Progenitor cell of endocrine pancreas (in vitro differentiated cells): ENCODE data around the gene CD96. TPM values are rescaled to one million over a fixed set of nuclear protein-coding genes. Genes with fewer than 3 reads are reported as not detected.

Experiments
- DNase-seq: peaks from one replicate; pipeline ENCODE4 v3.0.0; 2021; ENCODE audit warnings: low spot score; ENCODE audit not compliant: unreplicated experiment
- H3K27ac Mint-ChIP-seq: 2 replicates; pipeline ENCODE4 v1.8.0; 2021; ENCODE audit warnings: mild to moderate bottlenecking, moderate library complexity, mixed read lengths
- H3K27me3 Mint-ChIP-seq: 2 replicates; pipeline ENCODE4 v1.8.0; 2021; ENCODE audit warnings: mixed read lengths
- H3K36me3 Mint-ChIP-seq: 2 replicates; pipeline ENCODE4 v1.8.0; 2022; ENCODE audit warnings: mixed read lengths; ENCODE audit not compliant: insufficient read depth
- H3K4me1 Mint-ChIP-seq: 2 replicates; pipeline ENCODE4 v1.8.0; 2021; ENCODE audit warnings: low read depth, mixed read lengths
- H3K4me3 Mint-ChIP-seq: 2 replicates; pipeline ENCODE4 v1.8.0; 2021; ENCODE audit warnings: low read depth, mild to moderate bottlenecking, moderate library complexity, mixed read lengths
- H3K9me3 Mint-ChIP-seq: 2 replicates; pipeline ENCODE4 v1.8.0; 2021; ENCODE audit warnings: low read depth, mixed read lengths
- CTCF ChIP-seq: fragments of 200-600 bp; sonication (generic); IDR thresholded peaks from one replicate; pipeline ENCODE4 v1.5.0; 2021; ENCODE audit warnings: antibody characterized with exemption, mild to moderate bottlenecking; ENCODE audit not compliant: unreplicated experiment
- total RNA-seq: library from RNA; stranded (reverse); gene quantifications from 2 replicates; pipeline ENCODE4 v1.2.1, GENCODE V29; 2021

Gene CD96
- total RNA-seq, 1 donor from 2014 or later, result not detected

GRCh38 chr3:111605018-111605417, 63.0 kb downstream of the CD96 start:
- Mint-ChIP-seq H3K27ac (no peak overlapping the region), H3K27me3 (peaks cover 32% of the 10 kb centered on the region)

GRCh38 chr3:111605493-111605892, 63.5 kb downstream of the CD96 start:
- Mint-ChIP-seq H3K27me3 (peaks cover 35% of the 10 kb centered on the region), H3K4me1 (peaks cover 10% of the 10 kb centered on the region), H3K4me3 (no peak overlapping the region), H3K36me3 (no peaks in the 10 kb centered on the region), H3K27ac (no peak overlapping the region), H3K9me3 (no peaks in the 10 kb centered on the region)
- no peak for TF ChIP-seq CTCF
- no peak for DNase-seq

More at GRCh38 chr3:111605018-111605417, 63.0 kb downstream of the CD96 start:
- peaks cover 10% of the 10 kb centered on the region for H3K4me1 Mint-ChIP-seq
- DNase-seq, result no peak
- no peak overlapping the region for H3K4me3 Mint-ChIP-seq
- H3K9me3 Mint-ChIP-seq, result no peaks in the 10 kb centered on the region
- TF ChIP-seq CTCF, result no peak
- H3K36me3 Mint-ChIP-seq, result no peaks in the 10 kb centered on the region

GRCh38 chr3:111607240-111607920, 65.4 kb downstream of the CD96 start:
- Mint-ChIP-seq H3K4me3 (no peak overlapping the region), H3K27ac (no peak overlapping the region), H3K36me3 (no peaks in the 10 kb centered on the region), H3K9me3 (no peaks in the 10 kb centered on the region), H3K4me1 (peaks cover 10% of the 10 kb centered on the region), H3K27me3 (peaks cover 45% of the 10 kb centered on the region)
- no peak for DNase-seq
- no peak for TF ChIP-seq CTCF

- no peak for TF ChIP-seq CTCF
- H3K27ac Mint-ChIP-seq, result no peak overlapping the region
- no peaks in the 10 kb centered on the region for H3K36me3 Mint-ChIP-seq
- H3K4me3 Mint-ChIP-seq, result no peak overlapping the region
- DNase-seq, result no peak
- H3K27me3 Mint-ChIP-seq, result peaks cover 38% of the 10 kb centered on the region
- H3K4me1 Mint-ChIP-seq, result peaks cover 10% of the 10 kb centered on the region
- no peaks in the 10 kb centered on the region for H3K9me3 Mint-ChIP-seq
Measured at GRCh38 chr3:111608383-111608782, 66.4 kb downstream of the CD96 start.

GRCh38 chr3:111609700-111610099, 67.7 kb downstream of the CD96 start:
- H3K4me1 Mint-ChIP-seq, result peaks cover 10% of the 10 kb centered on the region
- DNase-seq, result no peak
- no peaks in the 10 kb centered on the region for H3K9me3 Mint-ChIP-seq
- TF ChIP-seq CTCF, result no peak
- H3K27me3 Mint-ChIP-seq, result peaks cover 34% of the 10 kb centered on the region
- H3K4me3 Mint-ChIP-seq, result no peak overlapping the region
- no peaks in the 10 kb centered on the region for H3K36me3 Mint-ChIP-seq
- no peak overlapping the region for H3K27ac Mint-ChIP-seq
